Measurements from ENCODE around the gene ABCC6.
"Not testable (repeated sequence)": the region's sequence is repeated elsewhere in the genome, so short reads cannot be mapped to it uniquely, and the experiment has no call there.

Gene ABCC6

DNA sequence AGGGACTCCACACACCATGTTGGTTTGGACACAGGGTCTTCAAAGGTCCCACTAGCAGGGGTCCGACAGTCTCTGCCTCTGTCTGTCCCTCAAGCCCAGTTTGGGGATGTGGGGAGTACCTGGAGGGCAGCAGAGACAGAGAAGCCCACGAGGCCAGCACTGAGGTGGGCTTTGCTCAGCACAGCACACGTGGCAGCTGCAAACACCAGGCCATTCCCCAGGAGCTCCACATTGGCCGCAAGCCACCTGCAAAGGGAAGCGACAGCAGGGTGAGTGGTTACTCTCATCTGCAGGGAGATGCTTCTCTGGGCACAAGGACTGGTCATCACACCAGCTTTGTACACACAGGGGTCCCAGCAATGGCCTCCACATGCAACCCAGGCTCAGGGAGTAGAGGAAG, 62.0 kb downstream of the ABCC6 start:
- no peak for DNase-seq (ENCODE audit: low read depth in 2 of 2)

DNA sequence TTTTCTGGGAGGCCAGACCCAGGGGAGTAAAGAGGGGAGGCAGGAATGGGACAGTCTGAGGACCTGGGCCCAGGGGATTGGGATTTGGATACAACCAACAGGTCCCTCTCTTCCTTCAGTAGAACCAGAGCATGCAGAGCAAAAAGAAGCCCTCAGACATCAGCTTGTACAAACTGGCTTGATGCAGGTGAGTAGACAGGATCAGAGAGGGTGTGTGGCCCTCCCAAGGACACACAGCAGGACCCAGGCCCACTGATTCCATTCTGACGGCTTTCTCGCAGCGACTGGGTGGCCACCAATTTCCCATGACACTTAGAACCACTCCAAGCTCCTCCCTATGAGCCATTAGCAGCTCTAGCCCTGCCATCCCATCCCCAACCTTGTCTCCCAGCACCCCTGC, 63.6 kb downstream of the ABCC6 start:
- no peak for DNase-seq (ENCODE audit: low read depth in 2 of 2)

DNA sequence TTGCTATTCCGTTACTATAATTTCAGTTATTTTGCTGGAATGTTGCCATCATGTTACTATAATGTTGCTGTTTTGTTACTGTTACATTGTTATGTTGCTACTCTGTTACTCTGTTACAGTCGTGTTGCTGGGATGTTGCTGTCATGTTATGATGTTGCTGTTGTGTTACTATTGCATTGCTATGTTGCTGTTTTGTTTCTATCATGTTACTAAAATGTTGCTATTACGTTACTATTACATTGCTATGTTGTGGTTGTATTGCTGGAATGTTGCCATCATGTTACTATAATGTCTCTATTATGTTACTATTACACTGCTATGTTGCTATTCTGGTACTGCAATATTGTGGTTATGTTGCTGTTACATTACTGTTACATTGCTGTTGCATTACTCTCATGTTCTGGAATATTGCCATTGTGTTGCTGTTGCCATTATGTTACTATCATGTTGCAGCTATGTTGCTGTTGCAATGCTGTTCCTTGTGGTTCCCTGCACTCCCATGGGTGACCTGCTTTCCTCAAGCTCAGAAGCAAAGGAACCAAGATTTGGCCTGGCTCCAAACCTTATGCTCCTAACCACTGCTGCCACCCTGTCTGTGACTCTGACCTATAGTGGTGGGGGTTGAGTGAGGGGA, 64.4 kb downstream of the ABCC6 start:
- DNase-seq (ENCODE audit: low read depth in 2 of 2): no peak

- DNase-seq (ENCODE audit: low read depth in 2 of 2): no peak
Measured at GRCh38 chr16:16158082-16158658, 65.1 kb downstream of the ABCC6 start.

DNA sequence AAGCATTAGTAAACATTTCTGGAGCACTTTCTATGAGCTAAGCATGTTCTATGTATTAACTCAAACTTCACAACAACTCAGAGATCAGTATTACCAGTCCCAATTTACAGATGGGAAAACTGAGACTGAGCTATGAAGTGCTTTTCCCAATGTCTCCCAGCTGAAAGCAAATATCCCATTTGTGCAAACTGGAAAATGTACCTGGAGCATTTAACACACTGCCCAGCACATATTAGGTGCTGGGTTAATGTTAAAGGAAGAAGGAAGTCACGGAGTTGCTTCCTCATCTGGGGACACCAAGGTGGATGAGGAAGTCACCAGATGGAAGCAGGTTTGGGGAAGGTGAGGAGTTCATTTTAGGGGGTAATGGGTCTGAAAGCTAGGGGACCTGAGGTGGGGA, 66.1 kb downstream of the ABCC6 start:
- DNase-seq (ENCODE audit: low read depth in 2 of 2): no peak

DNA sequence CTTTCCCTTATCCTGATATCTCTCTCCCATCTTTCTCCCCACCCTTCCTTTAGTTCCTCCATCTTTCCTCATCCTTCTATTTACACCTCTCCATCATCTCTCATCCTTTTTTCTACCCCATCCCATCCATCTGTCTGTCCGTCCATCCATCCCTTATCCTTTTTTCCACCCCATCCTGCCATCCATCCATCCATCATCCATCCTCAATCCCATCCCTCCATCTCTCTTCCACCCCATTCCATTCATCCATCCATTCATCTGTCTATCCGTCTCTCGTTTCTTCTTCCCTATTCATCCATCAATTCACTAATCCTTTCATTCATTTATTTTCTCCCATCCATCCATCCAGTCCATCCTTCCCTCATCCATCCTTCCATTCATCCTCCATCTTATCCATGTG, 68.1 kb downstream of the ABCC6 start:
- no peak for DNase-seq (ENCODE audit: low read depth in 2 of 2)

DNA sequence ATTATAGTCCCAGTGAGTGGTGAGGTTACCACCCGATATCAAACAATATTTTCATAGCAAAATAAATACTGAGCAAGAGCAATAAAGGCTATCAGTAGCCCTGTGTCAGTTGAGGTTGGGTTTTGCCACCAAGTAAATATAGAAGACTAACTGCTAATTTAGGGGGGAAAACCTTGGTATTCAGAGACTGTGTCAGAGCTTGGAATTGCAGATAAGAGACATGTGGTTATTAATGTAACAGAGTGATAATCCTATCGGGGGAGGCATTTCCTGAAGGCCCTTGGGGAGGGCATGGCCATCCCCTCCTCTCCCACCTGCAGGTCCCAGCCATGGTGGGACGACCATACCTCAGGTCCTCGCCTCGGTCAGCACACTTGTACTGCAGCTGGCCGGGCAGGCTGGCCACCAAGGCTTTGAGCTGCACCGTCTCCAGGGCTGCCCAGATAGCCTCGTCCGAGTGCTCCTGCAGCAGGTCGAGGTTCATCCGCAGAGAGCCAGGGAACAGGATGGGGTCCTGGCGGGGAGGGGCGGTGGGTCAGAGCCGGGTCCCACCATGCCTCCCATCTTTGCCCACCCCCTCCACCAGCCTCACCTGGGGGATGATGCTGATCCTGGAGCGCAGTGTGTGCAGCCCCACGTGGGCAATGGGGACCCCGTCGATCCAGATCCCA, 68.9 kb downstream of the ABCC6 start:
- no peak for DNase-seq (ENCODE audit: low read depth in 2 of 2)

GRCh38 chr16:16153000-16153399, 70.3 kb downstream of the ABCC6 start:
- DNase-seq (ENCODE audit: low read depth in 2 of 2): not testable (repeated sequence)

DNA sequence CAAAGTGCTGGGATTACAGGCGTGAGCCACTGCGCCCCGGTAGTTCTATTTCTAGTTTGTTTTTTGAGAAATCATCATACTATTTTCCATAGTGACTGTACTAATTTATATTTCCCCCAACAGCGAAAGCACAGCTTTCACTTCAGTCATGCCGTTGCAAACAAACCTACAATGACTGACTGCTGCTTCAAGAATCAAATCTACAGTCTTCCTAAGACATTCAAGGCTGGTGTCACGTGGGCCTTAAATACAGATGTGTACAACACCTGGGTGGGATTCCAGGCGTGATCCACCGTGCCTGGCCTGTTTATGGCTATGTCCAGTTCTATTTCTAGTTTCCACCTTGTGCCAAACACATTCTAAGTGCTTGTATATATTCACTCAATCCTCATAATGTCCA, 72.0 kb downstream of the ABCC6 start:
- DNase-seq (ENCODE audit: low read depth in 2 of 2): no peak

DNA sequence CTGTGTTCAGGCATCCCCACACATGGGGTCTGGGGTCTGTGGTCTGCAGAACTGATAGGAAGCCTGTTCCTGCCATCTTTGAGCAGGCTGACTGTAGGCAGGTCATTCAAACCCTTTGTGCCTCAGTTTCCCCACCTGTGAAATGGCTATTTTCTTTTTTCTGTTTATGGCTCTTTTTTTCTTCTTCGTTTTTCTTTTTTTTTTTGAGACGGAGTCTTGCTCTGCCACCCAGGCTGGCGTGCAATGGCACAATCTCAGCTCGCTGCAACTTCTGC, 72.5 kb downstream of the ABCC6 start:
- DNase-seq (ENCODE audit: low read depth in 2 of 2): no peak

DNA sequence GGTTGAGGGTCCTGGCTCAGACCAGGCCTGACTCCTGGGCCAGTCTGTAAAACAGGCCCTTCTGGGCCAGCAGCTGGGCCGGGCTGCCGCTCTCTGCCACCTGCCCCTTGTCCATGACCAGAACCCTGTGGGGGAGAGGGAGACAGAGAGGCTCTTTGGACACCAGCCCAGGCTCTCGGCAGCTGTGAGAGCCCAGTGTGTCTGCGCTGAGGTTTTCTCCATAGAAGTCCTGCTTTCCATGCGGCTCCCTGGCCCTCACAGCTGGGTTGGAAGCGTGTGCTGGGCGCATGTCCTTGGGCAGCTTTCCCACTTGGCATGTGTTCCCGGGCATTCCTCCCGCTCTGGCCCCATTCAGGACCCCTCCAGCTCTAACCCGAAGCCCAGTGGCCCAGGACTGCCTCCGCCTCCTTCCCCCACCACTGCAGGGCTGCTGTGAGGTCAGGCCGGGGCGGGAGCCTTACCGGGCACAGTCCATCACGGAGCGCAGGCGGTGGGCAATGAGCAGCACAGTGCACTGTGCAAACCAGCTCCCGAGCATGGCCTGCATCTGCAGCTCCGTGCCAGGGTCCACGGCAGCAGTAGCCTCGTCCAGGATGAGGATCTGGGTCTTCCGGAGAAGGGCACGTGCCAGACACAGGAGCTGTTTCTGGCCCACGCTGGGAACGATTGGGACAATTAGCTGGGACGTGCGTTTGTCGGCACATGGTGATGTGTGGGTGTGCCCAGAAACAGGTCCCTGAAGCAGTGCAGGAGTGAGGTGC, 73.0 kb downstream of the ABCC6 start:
- DNase-seq (ENCODE audit: low read depth in 2 of 2): no peak

- DNase-seq (ENCODE audit: low read depth in 2 of 2): no peak
Measured at GRCh38 chr16:16149710-16150116, 73.6 kb downstream of the ABCC6 start.

DNA sequence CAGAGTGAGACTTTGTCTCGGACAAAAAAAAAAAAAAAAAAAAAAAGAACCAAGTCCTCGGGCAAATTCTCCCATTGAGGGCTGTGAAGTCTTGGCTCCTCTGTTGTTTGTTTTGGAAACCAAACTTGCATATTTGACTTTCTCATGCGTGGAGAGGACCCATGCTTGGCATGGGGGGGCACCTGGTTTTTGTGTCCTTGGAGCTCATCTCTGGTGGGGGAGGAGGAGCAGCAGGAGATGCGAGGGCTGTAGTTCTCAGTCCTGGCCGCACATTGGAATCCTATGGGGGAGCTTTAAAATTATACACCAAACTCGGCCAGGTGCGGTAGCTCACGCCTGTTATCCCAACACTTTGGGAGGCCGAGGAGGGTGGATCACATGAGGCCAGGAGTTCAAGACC, 74.5 kb downstream of the ABCC6 start:
- DNase-seq (ENCODE audit: low read depth in 2 of 2): no peak

- not testable (repeated sequence) for DNase-seq (ENCODE audit: low read depth in 2 of 2)
Measured at GRCh38 chr16:16148000-16148599, 75.2 kb downstream of the ABCC6 start.

- DNase-seq (ENCODE audit: low read depth in 2 of 2): no peak
Measured at GRCh38 chr16:16147316-16147999, 75.8 kb downstream of the ABCC6 start.

- DNase-seq (ENCODE audit: low read depth in 2 of 2): no peak
Measured at GRCh38 chr16:16146380-16147315, 76.6 kb downstream of the ABCC6 start.

- no peak for DNase-seq (ENCODE audit: low read depth in 2 of 2)
Measured at GRCh38 chr16:16145286-16145685, 78.0 kb downstream of the ABCC6 start.

DNA sequence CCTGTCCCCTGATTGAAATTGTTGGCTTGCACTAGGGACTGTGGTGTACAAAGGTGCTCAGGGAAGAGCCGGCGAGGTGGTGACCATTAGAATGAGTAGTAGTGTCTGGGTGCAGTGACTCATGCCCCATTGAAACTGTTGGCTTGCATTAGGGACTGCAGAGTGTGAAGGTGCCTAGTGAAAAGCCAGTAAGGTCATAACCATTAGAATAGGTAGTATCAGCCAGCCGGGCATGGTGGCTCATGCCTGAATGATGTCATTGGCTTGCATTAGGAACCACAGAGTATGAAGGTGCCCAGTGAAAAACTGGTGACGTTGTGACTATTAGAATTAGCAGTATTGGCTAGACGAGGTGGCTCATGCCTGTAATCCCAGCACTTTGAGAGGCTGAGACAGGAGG, 78.9 kb downstream of the ABCC6 start:
- no peak for DNase-seq (ENCODE audit: low read depth in 2 of 2)

GRCh38 chr16:16143931-16144330, 79.4 kb downstream of the ABCC6 start:
- DNase-seq (ENCODE audit: low read depth in 2 of 2): no peak

DNA sequence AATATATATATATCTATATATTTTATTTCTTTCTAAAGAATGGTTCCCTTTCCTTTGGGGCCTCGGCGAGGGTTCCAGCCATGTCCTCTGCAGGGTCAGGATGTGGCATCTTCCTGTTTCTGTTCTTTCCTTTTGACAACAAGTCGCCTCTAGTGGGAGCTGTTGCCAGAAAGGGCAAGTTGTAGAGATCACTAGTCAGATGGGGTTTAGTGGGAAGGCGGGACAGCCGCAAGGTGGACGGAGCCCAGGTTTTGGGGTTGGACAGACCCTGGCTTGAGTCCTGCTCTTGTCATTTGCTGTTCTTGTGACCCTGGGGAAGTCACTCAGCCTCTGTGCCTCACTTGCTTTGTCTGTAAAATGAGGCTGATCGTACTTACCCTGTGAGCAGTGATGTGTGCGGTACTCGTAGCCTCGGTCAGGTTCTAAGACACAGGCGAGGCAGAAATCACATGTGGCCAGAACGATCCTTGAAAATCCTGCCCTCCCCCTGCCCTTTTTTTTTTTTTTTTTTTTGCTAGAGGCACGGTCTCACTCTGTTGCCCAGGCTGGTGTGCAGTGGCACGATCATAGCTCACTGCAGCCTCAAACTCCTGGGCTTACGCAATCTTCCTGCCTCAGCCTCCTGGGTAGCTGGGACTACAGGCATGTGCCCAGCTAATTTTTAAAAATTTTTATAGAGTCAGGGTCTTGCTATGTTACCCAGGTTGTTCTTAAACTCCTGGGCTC, 80.1 kb downstream of the ABCC6 start:
- DNase-seq (ENCODE audit: low read depth in 2 of 2): no peak

All from stimulated activated CD4-positive, alpha-beta T cell treated with anti-CD3 and anti-CD28 coated beads, Interleukin-12 subunit alpha, Interleukin-12 subunit beta, amount 100 ng/mL, for 24 hours (primary cell).